Inflammatory macrophage treated with lipopolysaccharide for 4 hours (primary cell): Measurements from ENCODE around the gene SH3PXD2A.

Experiments
- DNase-seq: peaks from one replicate; pipeline ENCODE4 v3.0.0-alpha.2; 2020

SH3PXD2A gene

DNA sequence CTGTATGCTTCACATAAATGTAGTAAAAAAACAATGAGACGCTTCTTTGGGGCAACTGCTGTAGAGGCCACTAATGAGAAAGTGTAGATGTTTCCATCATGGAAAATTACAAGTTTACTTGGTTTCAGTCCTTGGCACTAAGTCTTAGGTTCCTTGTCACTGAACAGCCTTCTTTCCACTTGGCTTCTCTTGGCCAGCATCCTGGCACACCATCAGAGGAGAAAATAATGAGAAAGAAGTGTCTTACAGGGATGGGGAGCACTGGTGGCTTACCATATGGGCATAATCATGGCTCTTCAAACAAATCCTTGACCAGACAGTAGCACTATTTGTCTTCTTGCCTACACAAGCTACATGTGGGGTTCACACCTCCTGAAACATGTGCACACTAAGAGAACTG lies 22.5 kb upstream of the SH3PXD2A start:
- DNase-seq, result no peak

DNA sequence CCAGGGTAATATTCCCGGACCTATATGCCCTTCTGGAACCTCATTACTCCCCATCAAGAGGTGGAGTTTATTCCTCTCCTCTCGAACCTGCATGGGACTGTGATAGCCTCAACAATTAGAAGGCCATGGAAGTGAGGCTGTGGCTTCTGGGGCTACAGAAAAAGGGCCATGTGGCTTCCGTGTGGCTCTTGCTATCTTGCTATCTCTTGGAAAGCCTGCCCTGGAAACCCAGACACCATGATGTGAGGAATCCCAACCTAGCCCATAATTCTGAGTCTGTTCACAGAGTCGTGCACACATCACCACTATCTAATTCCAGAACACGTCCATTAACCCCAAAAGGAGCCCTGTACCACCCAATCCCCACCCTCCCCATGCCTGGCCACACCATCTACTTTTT lies 20.8 kb upstream of the SH3PXD2A start:
- no peak for DNase-seq

- DNase-seq, result no peak
These were observed 19.4 kb upstream of the SH3PXD2A start for GRCh38 chr10:103874730-103875129.

- no peak for DNase-seq
These were observed 17.0 kb upstream of the SH3PXD2A start for GRCh38 chr10:103872137-103872931.

GRCh38 chr10:103871006-103871405 lies 15.6 kb upstream of the SH3PXD2A start:
- DNase-seq, result no peak

GRCh38 chr10:103870516-103870915 lies 15.1 kb upstream of the SH3PXD2A start:
- DNase-seq, result no peak

DNA sequence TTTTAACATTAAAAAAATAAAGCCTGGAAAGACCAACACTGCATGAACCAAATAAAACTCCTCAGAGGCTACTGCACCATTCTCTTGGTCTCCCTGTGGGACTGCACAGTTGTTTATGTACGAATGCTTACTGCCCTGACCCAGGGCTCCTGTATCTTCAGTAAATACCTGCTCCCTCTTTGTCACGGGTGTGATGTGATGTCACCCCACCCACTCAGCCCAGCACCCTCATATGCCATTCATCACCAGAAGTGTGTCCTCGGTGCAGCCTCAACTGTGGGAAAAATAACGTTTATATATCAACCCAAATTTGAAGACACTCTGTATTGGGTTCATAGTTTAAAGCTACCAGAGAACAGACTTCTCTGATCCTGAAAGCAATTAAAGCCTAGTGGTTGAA lies 14.0 kb upstream of the SH3PXD2A start:
- DNase-seq, result no peak

GRCh38 chr10:103868200-103868599 lies 12.8 kb upstream of the SH3PXD2A start:
- DNase-seq, result no peak

DNA sequence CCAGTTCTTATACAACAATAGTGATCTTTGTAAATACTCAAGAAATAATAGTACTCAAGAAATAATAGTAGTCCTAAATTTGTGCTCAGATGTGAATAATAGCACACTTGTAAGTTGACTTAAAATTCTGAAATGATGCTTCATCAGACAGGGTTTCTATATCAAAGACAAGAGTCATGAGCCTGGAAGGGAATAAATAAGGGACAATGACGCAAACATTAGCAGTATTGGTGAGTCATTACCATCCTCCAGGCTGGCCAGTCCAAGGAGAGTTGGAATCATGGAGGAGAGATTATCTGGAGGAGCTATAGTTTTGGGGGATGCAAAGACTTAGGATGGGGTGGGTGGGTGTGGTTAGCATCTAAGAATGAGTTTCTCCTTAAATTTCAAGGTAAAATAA lies 6.1 kb upstream of the SH3PXD2A start:
- no peak for DNase-seq

- peak; percentile 45 for DNase-seq
These were observed 4.0 kb upstream of the SH3PXD2A start for GRCh38 chr10:103859161-103860086.

DNA sequence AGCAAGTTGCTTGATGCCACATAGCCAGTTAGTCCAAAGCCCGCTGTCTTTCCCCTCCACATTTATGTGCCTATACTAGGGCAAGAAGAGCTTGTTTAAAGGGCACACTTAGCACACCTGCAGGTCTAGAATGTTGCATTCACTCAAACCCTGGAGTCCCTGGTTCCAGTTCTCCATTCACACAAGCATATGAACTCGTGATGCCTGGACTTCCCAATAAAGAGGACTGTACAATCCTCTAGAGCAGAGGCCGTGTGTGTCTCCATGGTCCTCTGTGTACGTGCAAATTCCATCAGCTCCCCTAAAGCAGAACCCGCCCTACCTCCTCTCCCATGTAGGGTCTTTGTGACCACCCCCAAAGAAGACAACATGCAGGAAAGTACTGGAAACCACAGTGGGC lies 3.0 kb upstream of the SH3PXD2A start:
- DNase-seq, result no peak

GRCh38 chr10:103856797-103857170 lies 1.4 kb upstream of the SH3PXD2A start:
- no peak for DNase-seq

DNA sequence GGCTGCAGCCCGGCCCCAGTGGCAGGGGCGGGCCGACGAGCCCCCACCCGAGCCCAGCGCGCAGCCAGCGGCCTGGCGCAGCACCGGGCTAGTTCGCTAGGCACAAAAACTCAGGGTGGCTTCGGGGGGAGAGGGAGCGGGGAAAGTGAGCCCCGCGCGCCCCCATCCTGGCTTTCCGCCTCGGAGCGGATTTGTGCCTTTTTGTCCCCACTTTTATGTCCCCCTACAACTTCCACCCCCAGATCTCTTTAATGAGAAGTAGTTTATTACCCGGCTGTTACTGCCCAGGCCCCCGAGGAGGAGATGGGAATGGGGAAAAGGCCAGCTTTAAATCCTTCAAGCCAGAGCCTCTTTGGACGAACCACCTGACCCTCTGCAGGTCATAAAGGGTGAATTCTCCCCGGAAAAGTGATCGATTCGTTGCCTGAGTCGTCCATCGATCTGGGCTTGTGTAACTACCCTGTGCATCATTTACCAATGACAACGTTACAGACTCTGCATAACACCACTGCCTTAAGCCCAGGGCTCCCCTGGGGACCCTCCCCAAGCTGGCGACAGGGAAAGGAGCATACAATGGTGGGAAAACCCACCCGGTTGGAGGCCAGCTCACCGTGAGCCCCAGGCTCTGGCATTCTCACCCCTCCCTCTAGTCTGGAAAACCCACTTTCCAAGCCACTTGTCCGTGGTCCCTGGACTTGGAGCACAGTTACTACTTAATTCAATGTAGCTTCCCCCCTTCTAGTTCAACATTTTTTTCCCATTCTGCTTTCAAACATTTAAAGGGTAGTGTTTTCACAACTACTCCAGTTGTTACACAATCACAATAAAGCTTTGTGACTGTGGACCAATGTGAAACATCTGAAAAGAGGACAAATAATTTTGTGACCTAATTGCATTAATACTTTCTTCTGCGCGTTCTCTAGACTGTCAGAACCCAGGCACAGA lies 748 bp upstream of the SH3PXD2A start:
- peak; percentile 51 for DNase-seq

GRCh38 chr10:103854686-103855391 lies 537 bp downstream of the SH3PXD2A start:
- DNase-seq, result peak; percentile 13

DNA sequence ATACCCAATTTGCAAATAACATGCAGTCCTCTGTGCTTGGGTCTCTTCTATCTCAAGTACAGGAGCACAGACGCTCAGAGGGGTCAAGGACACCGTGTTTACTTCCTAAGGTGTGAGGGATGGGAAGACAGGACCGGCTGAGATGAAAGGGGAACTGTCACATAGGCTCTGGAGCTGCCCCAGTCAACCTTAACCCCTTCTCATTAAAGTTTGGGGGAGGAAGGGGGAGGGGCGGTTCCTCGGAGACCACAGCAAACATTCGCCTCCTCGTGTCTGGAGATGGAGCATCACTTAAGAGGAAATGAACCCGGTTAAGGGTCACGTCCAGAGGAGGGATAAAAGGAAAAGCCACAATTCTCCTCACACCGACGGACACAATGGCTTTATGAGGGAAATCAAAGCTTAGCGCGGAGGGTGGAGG lies 1.1 kb downstream of the SH3PXD2A start:
- DNase-seq, result no peak

- no peak for DNase-seq
These were observed 1.7 kb downstream of the SH3PXD2A start for GRCh38 chr10:103853428-103854264.

- peak; percentile 69 for DNase-seq
These were observed 2.5 kb downstream of the SH3PXD2A start for GRCh38 chr10:103852856-103853255.

GRCh38 chr10:103852189-103852711 lies 3.1 kb downstream of the SH3PXD2A start:
- no peak for DNase-seq

DNA sequence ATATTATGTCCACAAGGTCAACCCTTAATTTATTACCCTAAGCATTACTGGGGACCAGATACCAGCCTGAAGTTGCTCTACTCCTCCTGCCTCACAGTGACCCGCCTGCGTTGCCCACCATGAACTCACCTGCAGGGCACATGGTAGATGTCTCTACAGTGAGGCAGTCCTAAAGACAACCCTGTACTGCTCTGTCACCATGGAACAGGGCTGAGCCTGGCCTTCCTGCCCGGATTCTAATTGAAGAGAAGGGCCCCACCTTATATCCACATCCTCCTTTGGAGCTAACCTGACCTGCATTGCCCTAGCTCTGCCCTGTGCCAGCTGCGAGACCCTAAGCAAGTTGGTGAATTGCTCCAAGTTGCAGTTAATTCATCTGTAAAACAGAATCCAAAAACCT lies 4.1 kb downstream of the SH3PXD2A start:
- DNase-seq, result no peak

- DNase-seq, result peak; percentile 49
These were observed 4.8 kb downstream of the SH3PXD2A start for GRCh38 chr10:103850572-103850895.
